Suprapubic skin (tissue), 4 donors: Measurements from ENCODE around the gene ZEB2. TPM values are rescaled to one million over a fixed set of nuclear protein-coding genes. Genes with fewer than 3 reads are reported as not detected.

Source experiments
- DNase-seq, 2 donors: peaks; one replicate each; pipeline ENCODE4 v3.0.0-alpha.2; 2019; ENCODE audit warnings: low spot score in 2 of 2
- H3K27ac ChIP-seq: fragments of 200-600 bp; sonication (generic); one replicate; pipeline ENCODE4 v1.5.1; 2019
- H3K27me3 ChIP-seq: fragments of 200-600 bp; sonication (generic); one replicate; pipeline ENCODE4 v1.5.1; 2019
- H3K36me3 ChIP-seq: fragments of 200-600 bp; sonication (generic); one replicate; pipeline ENCODE4 v1.5.1; 2019
- H3K4me1 ChIP-seq: fragments of 200-600 bp; sonication (generic); one replicate; pipeline ENCODE4 v1.5.1; 2019
- H3K4me3 ChIP-seq: fragments of 200-600 bp; sonication (generic); one replicate; pipeline ENCODE4 v1.5.1; 2019; ENCODE audit warnings: mild to moderate bottlenecking
- H3K9me3 ChIP-seq: fragments of 200-600 bp; sonication (generic); one replicate; pipeline ENCODE4 v1.5.1; 2019
- CTCF ChIP-seq, 2 donors: fragments of 200-600 bp in 1 of 2; fragments of 450-650 bp in 1 of 2; sonication (generic) in 1 of 2; IDR thresholded peaks; one replicate each; pipeline ENCODE4 v1.5.1; 2016 to 2019; ENCODE audit warnings: antibody characterized with exemption in 2 of 2, mild to moderate bottlenecking in 1 of 2, moderate library complexity in 1 of 2
- EP300 ChIP-seq: sonication (generic); formaldehyde crosslinking; IDR thresholded peaks from one replicate; pipeline ENCODE4 v1.6.1; 2017; ENCODE audit warnings: antibody characterized with exemption
- POLR2A ChIP-seq, 2 donors: fragments of 450-650 bp; IDR thresholded peaks; one replicate each; pipeline ENCODE4 v1.6.1; 2017; ENCODE audit warnings: antibody characterized with exemption in 2 of 2, mild to moderate bottlenecking in 2 of 2, moderate library complexity in 2 of 2
- POLR2AphosphoS5 ChIP-seq, 3 donors: sonication (generic); formaldehyde crosslinking; IDR thresholded peaks; one replicate each; pipeline ENCODE4 v1.6.1; 2017; ENCODE audit warnings: antibody characterized with exemption in 3 of 3
- WGBS: methylation state at CpG from one replicate; pipeline ENCODE4 v1.1.5; 2018; 5-methylcytosine and 5-hydroxymethylcytosine counted together
- total RNA-seq, 4 donors: library from RNA; depleted of rRNA; stranded (reverse); fragments of >200 nt; gene quantifications; one replicate each; pipeline ENCODE4 v1.1.0, GENCODE V29; 2016

The ZEB2 gene
- total RNA-seq, result 10 to 100 TPM; 16.3 to 43.7 (median 34.5) TPM

GRCh38 chr2:144519934-144520731 lies at the start of gene ZEB2:
ZEB2 (minus strand) TSS chr2:144520119; CDS start chr2:144517350, 2,769 bp downstream.
- Histone ChIP-seq H3K9me3 (no peaks in the 10 kb centered on the region), H3K4me3 (peak within 1 kb of the TSS; percentile 72), H3K4me1 (peaks cover 46% of the 10 kb centered on the region), H3K36me3 (no peaks in the 10 kb centered on the region), H3K27ac (peak within 1 kb of the TSS; percentile 98), H3K27me3 (peaks cover 87% of the 10 kb centered on the region)
- TF ChIP-seq EP300 (no peak), POLR2AphosphoS5 (IDR thresholded peaks at IDR 0.05) (peak in 1 of 3 donors; percentile 62), CTCF (IDR thresholded peaks at IDR 0.05) (peak; percentile 61 to 65), POLR2A (IDR thresholded peaks at IDR 0.05) (peak; percentile 37 to 78)
- WGBS, result 2% methylated on average over 29 of the region's 29 CpGs
- DNase-seq, result peak in 1 of 2 donors; percentile 86

DNA sequence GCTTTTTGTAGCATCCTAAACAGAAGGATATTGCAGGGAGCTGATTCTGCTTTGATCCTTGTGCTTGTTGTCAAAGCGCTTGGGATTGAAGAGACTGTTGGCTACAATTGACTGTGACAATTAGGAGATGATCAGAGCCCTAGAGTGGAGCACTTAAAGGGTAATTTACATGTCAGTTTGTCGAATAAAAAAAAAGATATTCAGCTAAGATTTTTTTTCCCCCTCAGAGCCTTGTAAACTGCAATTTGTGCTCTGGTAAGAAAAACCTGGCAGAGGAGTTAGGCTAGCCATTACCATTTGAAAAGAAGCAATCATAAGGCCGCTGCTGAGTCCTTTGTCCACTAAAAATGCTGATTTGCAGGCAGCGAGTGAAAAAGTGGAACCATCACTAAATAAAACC lies 47.8 kb upstream of the ZEB2 start:
- Histone ChIP-seq H3K4me1 (no peaks in the 10 kb centered on the region), H3K36me3 (no peaks in the 10 kb centered on the region), H3K27me3 (no peaks in the 10 kb centered on the region), H3K4me3 (no peak overlapping the region), H3K27ac (no peak overlapping the region), H3K9me3 (no peaks in the 10 kb centered on the region)
- no peak for TF ChIP-seq CTCF (IDR thresholded peaks at IDR 0.05)
- TF ChIP-seq POLR2A (IDR thresholded peaks at IDR 0.05), result no peak
- TF ChIP-seq EP300, result no peak
- no peak for TF ChIP-seq POLR2AphosphoS5 (IDR thresholded peaks at IDR 0.05)
- DNase-seq, result no peak
- WGBS, result 68% methylated on average over 4 of the region's 4 CpGs

GRCh38 chr2:144566448-144566847 lies 46.5 kb upstream of the ZEB2 start:
- Histone ChIP-seq H3K36me3 (no peaks in the 10 kb centered on the region), H3K4me3 (no peak overlapping the region), H3K27ac (no peak overlapping the region), H3K4me1 (no peaks in the 10 kb centered on the region), H3K27me3 (no peaks in the 10 kb centered on the region), H3K9me3 (no peaks in the 10 kb centered on the region)
- no peak for DNase-seq
- 69% methylated on average over 2 of the region's 2 CpGs for WGBS
- TF ChIP-seq POLR2A (IDR thresholded peaks at IDR 0.05), result no peak
- no peak for TF ChIP-seq EP300
- no peak for TF ChIP-seq POLR2AphosphoS5 (IDR thresholded peaks at IDR 0.05)
- no peak for TF ChIP-seq CTCF (IDR thresholded peaks at IDR 0.05)

GRCh38 chr2:144560251-144560650 lies 40.3 kb upstream of the ZEB2 start:
- Histone ChIP-seq H3K27me3 (no peaks in the 10 kb centered on the region), H3K9me3 (no peaks in the 10 kb centered on the region), H3K4me3 (no peak overlapping the region), H3K27ac (no peak overlapping the region), H3K36me3 (no peaks in the 10 kb centered on the region), H3K4me1 (no peaks in the 10 kb centered on the region)
- TF ChIP-seq POLR2A (IDR thresholded peaks at IDR 0.05) (no peak), CTCF (IDR thresholded peaks at IDR 0.05) (no peak), POLR2AphosphoS5 (IDR thresholded peaks at IDR 0.05) (no peak), EP300 (no peak)
- 69% methylated on average over 1 of the region's 1 CpG for WGBS
- no peak for DNase-seq

DNA sequence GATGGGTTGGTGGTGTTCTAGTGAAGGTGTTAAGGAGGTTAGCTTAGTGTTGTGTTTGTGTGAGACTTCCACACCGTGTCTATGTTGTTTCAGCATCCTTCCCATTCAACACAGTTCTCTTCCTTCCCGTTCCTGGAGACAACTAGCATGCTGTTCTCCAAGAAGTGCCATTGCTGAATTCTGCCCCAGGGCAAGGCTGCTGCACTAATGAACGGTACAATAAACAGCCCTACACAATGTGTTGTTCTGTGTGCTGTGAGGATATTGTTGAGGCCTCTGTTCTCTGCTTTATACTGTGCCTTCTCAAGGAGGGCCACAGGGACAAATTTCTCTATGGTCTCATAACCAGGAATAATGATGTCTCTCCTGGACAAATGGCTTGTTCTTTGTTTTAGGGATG lies 39.8 kb upstream of the ZEB2 start:
- no peak overlapping the region for H3K27ac ChIP-seq
- H3K9me3 ChIP-seq, result no peaks in the 10 kb centered on the region
- TF ChIP-seq CTCF (IDR thresholded peaks at IDR 0.05) (no peak), POLR2A (IDR thresholded peaks at IDR 0.05) (no peak), POLR2AphosphoS5 (IDR thresholded peaks at IDR 0.05) (no peak), EP300 (no peak)
- no peaks in the 10 kb centered on the region for H3K4me1 ChIP-seq
- DNase-seq, result no peak
- no peaks in the 10 kb centered on the region for H3K36me3 ChIP-seq
- H3K4me3 ChIP-seq, result no peak overlapping the region
- 73% methylated on average over 3 of the region's 3 CpGs for WGBS
- no peaks in the 10 kb centered on the region for H3K27me3 ChIP-seq
